ENCODE measurements around the gene KPNA2.
A peak's percentile ranks its signal among the peaks of the same experiment; 100 is the strongest.
"Not testable (repeated sequence)": the region's sequence is repeated elsewhere in the genome, so short reads cannot be mapped to it uniquely, and the experiment has no call there.

Gene KPNA2

DNA sequence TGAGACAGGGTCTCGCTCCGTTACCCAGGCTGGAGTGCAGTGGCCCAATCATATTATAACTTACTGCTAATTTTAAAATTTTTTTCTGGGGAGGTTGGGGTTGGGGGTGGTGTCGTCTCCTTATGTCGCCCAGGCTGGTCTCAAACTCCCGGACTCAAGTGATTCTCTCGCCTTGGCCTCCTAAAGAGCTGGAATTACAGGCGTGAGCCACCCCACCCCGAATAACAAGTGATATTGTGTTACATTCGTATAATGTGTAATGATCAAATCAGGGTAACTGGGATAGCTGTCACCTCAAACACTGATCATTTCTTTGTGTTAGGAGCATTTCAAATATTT, 16.2 kb upstream of the KPNA2 start:
- peak overlapping the region; percentile 11 for H3K4me3 ChIP-seq (ENCODE audit: low read depth, low read length)
- no peak for DNase-seq (ENCODE audit: low read depth)

DNA sequence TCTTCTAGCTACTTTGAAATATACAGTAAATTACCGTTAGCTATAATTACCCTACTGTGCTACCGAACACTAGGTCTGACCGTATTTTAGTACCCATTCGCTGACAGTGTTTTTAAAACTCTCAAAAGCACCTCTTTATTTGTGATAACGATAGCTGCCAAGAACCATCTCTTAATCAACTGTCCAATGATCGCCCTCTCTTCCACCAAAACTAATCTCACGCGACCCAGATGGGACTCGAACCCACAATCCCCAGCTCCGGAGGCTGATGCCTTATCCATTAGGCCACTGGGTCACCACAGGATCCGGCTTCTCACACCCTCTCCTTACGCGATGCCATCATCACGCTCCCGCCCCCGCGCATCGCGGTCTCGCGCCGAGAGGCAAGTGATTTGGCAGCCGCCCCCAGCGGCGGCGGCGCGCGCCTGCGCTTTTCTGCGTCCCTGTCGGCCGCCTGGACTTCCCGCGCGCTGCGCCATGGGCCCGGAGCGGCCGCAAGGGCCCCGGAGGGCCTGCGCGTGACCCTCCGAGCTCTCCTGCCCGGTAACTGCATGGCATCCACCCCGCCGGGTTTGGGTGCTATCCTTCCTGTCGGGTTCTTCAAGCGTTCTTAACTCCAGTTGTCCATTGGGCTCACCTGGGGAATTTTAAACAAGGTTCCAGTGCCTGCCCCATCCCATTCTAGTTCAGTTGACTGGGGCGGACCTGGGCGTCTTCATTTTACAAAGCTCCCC, 15.7 kb upstream of the KPNA2 start:
- H3K4me3 ChIP-seq (ENCODE audit: low read depth, low read length) = peak overlapping the region; percentile 71
- DNase-seq (ENCODE audit: low read depth) = peak; percentile 84

DNA sequence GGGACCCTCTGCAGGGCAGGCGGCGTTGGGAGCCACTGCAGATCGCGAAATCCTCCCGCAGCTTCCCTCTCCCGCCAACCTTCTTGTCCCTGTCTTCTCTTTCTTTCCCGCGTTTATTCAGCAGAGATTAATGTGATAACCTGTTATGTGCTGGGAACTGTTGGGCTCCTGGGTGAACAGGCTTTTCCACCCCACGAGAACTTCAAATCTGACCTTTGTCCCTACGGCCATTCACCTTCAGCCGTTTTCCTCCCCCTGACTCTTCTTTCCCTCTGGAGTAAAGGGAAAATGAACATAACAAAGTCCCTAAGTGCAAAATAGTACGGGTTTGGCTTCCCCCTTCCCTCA, 15.2 kb upstream of the KPNA2 start:
- peak overlapping the region; percentile 71 for H3K4me3 ChIP-seq (ENCODE audit: low read depth, low read length)
- no peak for DNase-seq (ENCODE audit: low read depth)

DNA sequence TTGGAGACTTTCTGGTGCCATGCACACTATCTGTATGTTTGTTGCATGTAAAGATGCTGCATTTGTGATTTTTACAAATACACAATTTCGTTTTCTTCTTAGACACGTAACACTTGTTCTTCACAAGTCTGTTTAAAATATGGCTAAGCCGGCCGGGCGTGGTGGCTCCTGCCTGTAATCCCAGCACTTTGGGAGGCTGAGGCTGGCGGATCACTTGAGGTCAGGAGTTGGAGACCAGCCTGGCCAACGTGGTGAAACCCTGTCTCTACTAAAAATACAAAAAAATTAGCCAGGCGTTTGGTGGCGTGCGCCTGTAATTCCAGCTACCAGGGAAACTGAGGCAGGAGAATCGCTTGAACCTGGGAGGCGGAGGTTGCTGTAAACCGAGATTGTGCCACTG, 14.7 kb upstream of the KPNA2 start:
- H3K4me3 ChIP-seq (ENCODE audit: low read depth, low read length) = peak overlapping the region; percentile 71
- not testable (repeated sequence) for DNase-seq (ENCODE audit: low read depth)

DNA sequence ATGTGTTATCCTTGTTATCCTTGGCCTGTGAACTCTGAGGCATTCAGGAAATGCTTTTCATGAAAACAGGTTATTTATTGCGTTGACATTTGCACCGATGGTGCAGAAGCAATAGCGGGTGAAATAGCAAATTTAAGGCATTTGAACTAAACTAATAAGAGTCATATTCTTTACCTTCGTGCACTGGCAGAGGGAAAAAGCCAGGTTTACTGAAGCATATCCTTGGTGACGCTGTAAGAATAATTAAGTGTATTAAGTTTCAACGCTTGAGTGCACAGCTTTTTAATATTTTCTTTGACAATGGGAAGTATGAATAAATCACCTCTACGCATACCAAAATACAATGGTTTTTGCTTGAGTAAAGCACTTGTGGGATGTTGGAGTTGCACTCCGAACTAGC, 13.6 kb upstream of the KPNA2 start:
- no peak for DNase-seq (ENCODE audit: low read depth)
- H3K4me3 ChIP-seq (ENCODE audit: low read depth, low read length) = no peak overlapping the region

DNA sequence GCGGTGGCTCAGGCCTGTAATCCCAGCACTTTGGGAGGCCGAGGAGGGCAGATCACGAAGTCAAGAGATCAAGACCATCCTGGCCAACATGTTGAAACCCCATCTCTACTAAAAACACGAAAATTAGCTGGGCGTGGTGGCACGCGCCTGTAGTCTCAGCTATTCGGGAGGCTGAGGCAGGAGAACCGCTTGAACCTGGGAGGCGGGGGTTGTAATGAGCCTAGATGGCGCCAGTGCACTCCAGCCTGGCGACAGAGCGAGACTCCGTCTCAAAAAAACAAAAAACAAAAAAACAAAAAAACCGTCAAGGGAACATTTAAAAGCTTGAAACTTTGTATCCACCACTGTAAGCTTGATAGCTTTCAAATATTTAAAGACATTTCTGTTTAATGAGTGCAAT, 13.0 kb upstream of the KPNA2 start:
- DNase-seq (ENCODE audit: low read depth); H3K4me3 ChIP-seq (ENCODE audit: low read depth, low read length): not testable (repeated sequence)

DNA sequence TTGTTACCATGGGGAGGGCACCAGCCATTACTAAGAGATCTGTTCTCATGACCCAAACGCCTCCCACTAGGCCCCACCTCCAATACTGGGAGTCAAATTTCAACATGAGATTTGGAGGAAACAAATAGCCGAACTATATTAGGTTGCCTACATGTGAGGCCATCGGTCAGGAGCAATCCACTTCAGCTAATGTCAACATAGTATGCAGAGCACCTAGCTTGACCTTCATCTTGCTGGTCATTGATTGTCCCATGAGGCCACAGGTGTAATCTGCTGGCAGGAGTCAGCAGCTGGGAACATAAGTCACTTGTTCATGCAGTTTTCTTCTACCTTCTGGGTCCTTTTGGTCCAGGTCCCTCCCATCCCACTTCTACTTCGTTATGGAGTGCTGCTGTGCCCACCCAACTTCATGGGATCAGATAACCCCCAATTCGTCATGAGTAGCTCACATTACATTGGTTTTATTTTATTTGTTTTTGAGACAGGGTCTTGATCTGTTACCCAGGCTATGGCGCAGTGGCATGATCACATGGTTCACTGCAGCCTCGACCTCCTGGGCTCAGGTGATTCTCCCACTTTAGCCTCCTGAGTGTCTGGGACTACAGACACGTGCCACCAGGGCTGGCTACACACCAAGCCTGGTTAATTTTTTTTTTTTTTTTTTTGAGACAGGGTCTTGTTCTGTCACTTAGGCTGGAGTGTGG, 5.9 kb upstream of the KPNA2 start:
- no peak overlapping the region for H3K4me3 ChIP-seq (ENCODE audit: low read depth, low read length)
- no peak for DNase-seq (ENCODE audit: low read depth)

DNA sequence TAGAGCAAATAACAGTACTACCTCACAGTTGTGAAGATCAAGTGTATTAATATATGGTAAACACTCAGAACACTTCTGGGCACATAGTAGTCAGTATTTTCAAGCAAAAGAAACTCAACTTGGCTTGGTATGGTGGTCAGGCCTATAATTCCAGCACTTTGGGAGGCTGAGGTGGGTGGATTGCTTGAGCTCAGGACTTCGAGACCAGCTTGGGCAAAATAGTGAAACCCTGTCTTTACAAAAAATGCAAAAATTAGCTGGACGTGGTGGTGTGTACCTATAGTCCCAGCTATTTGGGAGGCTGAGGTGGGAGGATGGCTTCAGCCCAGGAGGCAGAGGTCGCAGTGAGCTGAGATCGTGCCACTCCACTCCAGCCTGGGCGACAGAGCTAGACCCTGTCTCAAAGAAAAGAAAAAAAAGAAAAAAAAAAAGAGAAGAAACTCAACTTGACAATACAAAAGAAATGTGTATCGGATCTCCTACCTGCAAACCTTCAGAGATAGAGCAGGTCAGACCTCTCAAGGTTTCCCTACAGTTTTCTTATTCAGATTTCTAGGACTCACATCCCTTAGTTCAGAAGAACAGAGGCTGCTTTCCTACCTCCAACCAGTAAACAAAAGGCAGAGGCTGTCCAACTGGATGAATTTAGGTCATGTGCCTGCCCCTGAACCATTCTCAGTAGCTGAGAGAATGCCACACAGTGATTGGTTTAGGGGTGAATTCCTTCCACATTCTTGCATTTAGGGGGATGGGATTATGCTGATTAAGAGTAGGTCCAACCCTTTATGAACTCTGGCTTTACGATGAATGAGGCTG, 1.7 kb upstream of the KPNA2 start:
- no peak for DNase-seq (ENCODE audit: low read depth)

DNA sequence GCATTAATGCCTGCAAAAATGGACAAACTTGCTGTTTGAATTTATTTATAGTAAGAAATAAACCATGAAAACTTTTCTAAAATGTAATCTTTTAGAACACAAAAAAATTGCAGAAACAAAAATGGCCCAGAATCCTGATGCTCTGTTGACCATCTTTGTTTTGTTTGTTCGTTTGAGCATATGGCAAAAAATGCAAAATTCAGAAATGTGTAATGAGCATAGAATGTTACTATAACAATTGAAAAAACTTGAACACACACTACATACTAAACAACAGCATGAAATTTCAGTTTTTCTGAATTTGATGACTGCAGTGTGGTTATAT, 1.1 kb upstream of the KPNA2 start:
- H3K4me3 ChIP-seq (ENCODE audit: low read depth, low read length) = no peak overlapping the region
- no peak for DNase-seq (ENCODE audit: low read depth)

More for the DNA sequence above, 1.7 kb upstream of the KPNA2 start:
- H3K4me3 ChIP-seq (ENCODE audit: low read depth, low read length) = no peak overlapping the region

DNA sequence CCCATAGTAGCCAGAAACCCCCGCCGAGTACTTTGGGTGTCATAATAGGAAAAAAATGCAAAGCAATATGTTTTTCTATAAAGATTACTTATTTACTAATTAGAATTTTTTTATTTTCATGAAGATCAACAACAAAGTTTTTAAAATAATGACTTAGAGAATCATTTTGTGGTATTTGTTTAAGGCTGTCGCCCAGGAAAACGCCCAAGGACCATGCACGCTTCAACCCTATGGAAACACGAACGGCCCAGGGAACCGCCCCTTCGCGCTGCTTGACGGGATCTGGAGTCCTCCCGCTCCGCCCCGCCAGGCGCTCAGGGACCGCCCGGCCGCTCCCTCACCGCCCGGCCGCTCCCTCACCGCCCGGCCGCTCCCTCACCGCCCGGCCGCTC, 408 bp upstream of the KPNA2 start:
- no peak for DNase-seq (ENCODE audit: low read depth)
- peak overlapping the region; percentile 25 for H3K4me3 ChIP-seq (ENCODE audit: low read depth, low read length)

DNA sequence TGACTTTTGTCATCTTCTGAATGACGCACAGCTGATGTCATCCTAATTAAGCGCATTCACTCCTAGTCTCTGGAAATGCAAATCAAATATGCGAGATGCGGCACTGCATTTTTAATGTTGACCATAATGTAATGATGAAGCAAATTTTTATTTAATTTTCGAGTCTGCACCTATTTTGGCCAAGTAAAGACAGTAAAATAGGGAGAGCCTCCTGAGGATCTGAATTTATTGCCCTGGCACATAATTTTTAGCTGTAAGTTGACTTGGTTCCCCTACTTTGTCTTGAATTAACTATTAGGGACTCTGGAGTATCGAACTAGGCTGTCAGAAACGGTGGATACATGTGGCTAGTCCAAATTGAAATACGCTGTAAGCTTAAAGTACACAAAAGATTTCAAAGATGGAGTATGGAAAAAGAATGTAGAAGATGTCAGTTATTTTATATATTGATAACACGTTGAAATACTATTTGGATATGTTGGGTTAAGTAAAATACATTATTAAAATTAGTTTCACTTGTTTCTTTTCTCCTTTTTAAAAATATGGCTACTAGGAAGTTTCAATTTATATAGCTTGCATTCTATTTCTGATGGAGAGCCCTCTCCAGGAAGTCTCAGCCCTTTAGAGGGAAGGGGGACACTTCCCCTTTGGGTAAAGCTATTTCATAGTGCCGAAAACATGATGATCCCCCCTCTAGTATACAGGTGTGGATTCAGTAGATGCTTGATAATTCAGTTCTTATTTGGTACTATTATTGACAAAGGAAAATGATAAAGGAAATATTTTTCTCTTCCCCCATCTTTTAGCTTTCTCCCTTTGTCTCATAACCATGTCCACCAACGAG, 991 bp downstream of the KPNA2 start:
- no peak for DNase-seq (ENCODE audit: low read depth)
- H3K4me3 ChIP-seq (ENCODE audit: low read depth, low read length) = peak overlapping the region; percentile 92

DNA sequence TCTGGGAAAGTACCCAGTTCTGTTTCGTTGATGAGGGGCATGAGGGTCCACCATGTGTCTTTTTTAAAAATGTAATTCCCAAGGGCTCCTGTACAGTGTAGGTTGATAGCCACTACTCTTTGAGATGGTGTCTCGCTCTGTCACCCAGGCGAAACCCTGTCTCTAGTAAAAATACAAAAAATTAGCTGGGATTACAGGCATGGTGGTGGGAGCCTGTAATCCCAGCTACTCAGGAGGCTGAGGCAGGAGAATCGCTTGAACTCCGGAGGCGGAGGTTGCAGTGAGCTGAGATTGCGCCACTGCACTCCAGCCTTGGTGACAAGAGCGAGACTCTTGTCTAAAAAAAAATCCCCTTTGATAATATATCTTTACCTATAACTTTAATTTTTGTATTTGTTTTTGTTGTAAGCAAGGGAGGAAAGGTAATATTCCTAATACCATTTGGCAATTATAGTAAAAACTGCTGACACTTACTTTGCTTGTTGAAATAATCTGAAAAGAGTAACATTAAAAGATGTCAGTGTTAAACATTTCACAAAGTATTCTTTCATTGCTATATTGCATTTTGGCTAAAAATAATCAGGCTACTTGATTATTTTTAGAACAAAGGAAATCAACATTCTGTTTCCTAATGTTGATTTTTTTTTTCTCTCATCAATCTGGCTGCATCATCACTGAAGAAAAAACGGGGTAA, 11.8 kb downstream of the KPNA2 start:
- DNase-seq (ENCODE audit: low read depth) = no peak
- H3K4me3 ChIP-seq (ENCODE audit: low read depth, low read length) = no peak overlapping the region

DNA sequence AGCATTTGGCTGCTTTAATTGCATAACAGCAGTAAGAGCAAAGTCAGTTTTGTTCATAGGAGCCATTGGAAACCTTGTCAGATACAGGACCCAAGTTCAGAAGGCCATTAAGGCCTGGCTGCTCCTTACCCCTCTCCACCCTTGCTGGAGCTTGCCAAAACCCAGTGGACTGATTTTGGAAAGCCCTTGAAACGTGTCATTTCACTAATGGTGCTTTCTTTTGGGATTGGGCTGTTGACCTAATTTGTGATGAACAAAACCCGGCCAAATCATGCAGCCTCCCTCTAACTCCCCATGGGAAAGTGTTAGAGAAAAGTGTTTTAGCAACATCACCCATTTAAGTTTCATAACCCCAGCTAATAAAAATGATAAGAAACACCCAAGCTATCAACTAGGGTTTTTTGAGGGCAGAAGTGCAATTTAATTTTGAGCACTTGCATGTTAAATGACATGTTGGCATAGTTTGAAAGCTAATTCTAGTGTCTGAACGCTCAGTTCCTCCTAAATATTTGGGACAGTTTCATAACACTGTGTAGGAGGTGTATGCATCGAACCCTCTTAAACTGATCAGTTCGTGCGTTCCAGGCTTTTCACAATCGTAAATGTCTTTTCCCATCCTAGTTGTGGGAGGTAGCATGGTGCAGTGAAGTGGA, 12.5 kb downstream of the KPNA2 start:
- not testable (repeated sequence) for H3K4me3 ChIP-seq (ENCODE audit: low read depth, low read length); DNase-seq (ENCODE audit: low read depth)

DNA sequence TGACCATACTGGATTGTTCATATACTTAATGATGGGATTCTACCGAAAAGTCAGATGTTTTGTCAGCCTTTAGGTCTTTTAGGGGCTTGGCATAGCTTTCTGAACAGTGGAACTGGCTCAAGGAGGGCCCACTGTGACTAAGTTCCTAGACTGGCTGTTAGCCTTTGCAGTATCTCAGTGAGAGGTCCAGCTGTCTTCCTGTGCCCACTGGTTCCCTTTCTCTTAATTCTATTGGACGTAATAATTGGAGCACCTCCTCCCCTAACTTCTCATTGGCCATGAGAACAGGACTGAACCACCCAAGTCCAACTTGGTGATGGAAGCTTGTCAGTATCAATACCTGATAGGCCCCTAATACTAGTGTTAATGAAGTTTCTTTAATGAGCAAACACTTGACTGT, 13.5 kb downstream of the KPNA2 start:
- no peak for DNase-seq (ENCODE audit: low read depth)
- no peak overlapping the region for H3K4me3 ChIP-seq (ENCODE audit: low read depth, low read length)

DNA sequence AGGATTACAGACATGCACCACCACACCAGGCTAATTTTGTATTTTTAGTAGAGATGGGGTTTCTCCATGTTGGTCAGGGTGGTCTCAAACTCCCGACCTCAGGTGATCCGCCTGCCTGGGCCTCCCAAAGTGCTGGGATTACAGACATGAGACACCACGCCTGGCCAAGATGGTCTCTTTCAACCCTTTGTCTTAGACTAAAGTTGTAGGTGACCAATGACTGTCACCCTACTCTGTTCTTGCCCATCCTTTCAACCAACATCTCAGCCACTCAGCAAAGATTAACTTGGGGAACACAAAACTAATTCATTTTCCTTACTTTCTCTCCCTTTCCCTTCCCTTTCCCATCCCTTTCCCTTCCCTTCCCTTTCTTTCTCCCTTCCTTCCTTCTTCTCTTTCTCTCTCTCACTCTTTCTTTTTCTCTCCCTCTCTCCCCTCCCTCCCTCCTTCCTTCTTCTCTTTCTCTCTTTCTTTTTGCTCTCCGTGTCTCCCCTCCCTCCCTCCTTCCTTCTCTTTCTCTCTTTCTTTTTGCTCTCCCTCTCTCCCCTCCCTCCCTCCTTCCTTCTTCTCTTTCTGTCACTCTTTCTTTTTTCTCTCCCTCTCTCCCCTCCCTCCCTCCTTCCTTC, 14.4 kb downstream of the KPNA2 start:
- not testable (repeated sequence) for H3K4me3 ChIP-seq (ENCODE audit: low read depth, low read length); DNase-seq (ENCODE audit: low read depth)

DNA sequence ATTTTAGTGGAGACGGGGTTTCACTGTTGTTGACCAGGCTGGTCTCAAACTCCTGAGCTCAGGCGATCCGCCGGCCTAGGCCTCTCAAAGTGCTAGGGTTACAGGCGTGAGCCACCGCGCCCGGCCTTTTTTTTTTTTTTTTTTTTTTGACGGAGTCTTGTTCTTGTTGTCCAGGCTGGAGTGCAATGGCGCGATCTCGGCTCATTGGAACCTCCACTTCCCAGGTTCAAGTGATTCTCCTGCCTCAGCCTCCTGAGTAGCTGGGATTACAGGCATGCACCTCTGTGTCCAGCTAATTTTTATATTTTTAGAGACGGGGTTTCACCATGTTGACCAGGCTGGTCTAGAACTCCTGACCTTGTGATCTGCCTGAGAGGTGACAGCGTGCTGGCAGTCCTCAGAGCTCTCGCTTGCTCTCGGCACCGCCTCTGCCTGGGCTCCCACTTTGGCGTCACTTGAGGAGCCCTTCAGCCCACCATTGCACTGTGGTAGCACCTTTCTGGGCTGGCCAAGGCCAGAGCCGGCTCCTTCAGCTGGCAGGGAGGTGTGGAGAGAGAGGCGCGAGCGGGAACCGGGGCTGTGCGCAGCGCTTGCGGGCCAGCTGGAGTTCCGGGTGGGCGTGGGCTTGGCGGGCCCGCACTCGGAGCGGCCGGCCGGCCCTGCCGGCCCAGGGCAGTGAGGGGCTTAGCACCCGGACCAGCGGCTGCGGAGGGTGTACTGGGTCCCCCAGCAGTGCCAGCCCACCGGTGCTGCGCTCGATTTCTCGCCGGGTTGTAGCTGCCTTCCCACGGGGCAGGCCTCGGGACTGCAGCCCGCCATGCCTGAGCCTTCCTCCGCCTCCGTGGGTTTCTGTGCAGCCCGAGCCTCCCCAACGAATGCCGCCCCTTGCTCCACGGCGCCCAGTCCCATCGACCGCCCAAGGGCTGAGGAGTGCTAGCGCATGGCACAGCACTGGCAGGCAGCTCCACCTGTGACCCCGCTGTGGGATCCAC, 16.1 kb downstream of the KPNA2 start:
- not testable (repeated sequence) for H3K4me3 ChIP-seq (ENCODE audit: low read depth, low read length); DNase-seq (ENCODE audit: low read depth)

DNA sequence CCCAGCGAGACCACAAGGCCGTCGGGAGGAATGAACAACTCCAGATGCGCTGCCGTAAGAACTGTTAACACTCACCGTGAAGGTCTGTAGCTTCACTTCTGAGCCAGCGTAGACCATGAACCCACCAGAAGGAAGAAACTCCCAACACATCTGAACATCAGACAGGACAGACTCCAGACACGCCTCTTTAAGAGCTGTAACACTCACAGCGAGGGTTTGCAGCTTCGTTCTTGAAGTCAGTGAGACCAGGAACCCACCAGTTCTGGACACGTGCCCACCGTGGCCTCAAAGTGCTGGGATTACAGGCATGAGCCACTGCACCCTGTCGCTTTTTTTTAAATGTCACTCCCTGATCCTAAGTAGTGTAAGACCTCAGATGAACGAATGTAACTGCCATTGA, 17.3 kb downstream of the KPNA2 start:
- H3K4me3 ChIP-seq (ENCODE audit: low read depth, low read length) = no peak overlapping the region
- DNase-seq (ENCODE audit: low read depth) = no peak

Data from skeletal muscle cell (primary cell).